ENCODE results near the gene LCT.

The LCT gene

DNA sequence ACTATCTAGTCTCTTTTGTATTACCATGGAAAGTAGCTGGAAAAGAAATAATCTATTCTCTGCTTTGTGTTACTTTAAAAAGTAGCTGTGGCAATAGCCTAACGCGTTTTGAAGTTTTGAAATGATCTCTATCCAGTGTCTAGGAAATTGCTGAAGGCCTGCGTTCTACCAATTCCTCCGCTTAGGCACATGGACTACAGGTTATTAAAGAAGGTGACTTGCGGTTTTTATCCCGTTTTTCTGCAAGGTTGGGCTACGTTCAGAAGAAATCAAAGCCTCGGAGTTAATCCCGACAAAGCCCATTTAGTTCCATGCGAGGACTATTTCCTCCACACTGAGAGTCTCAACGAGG lies 96.0 kb downstream of the LCT start:
- no peak for DNase-seq

DNA sequence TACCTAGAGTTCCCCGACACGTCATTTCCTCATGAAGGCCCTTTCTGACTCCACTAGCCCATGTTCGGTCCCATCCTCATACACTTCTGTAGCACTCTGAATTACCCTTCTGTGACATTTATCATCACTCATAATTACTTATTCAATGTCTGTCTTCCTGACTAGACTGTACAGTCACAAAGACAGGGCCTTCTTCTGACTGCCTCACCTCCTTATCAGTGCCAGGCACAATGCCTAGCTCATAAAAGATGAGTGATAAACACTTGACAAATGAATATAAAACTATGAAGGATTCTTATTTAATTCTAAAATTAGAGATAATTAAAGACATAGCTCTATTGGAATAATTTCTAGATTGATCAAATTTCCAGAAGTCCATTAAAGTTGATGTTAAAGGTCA lies 96.8 kb downstream of the LCT start:
- DNase-seq, result no peak
